Tibial artery (tissue), 4 donors: ENCODE data around the gene NT5DC1.

Experiments
- DNase-seq, 2 donors: peaks; one replicate each; pipeline ENCODE4 v3.0.0-alpha.2; 2019
- H3K27ac ChIP-seq, 2 donors: fragments of 200-600 bp; sonication (generic) in 1 of 2; 1 replicate in 1 of 2; 2 replicates in 1 of 2; pipeline ENCODE4 v1.5.1; 2018 to 2019; ENCODE audit warnings: mild to moderate bottlenecking in 1 of 2
- H3K27me3 ChIP-seq, 2 donors: fragments of 200-600 bp; sonication (generic) in 1 of 2; one replicate each; pipeline versions ENCODE4 v1.5.1 to v1.6.0; 2016 to 2019
- H3K36me3 ChIP-seq, 3 donors: fragments of 200-600 bp; sonication (generic) in 2 of 3; one replicate each; pipeline ENCODE4 v1.5.1; 2016 to 2019; ENCODE audit warnings: mild to moderate bottlenecking in 2 of 3
- H3K4me1 ChIP-seq, 4 donors: fragments of 200-600 bp; sonication (generic) in 2 of 4; 1 replicate in 3 of 4; 2 replicates in 1 of 4; pipeline ENCODE4 v1.5.1; 2016 to 2019
- H3K4me3 ChIP-seq, 2 donors: fragments of 200-600 bp; sonication (generic) in 1 of 2; 1 replicate in 1 of 2; 2 replicates in 1 of 2; pipeline ENCODE4 v1.5.1; 2018 to 2019; ENCODE audit warnings: mild to moderate bottlenecking in 2 of 2
- H3K9me3 ChIP-seq, 3 donors: fragments of 200-600 bp; sonication (generic) in 1 of 3; one replicate each; pipeline ENCODE4 v1.5.1; 2016 to 2019
- intact Hi-C: fragments of 100-400 bp; cut with DNase I; formaldehyde crosslinking; loops from one replicate; pipeline ENCODE4 v1.15.0; 2023; ENCODE audit warnings: low total_unique reads
- TF ChIP-seq, protein P1 (sequence below), 2 experiments: fragments of 200-600 bp in 1 of 2; fragments of 450-650 bp in 1 of 2; IDR thresholded peaks; one replicate each; pipeline ENCODE4 v1.5.1; 2017 to 2019; ENCODE audit warnings: antibody characterized with exemption in 2 of 2, mild to moderate bottlenecking in 1 of 2, moderate library complexity in 1 of 2

NT5DC1 gene

DNA sequence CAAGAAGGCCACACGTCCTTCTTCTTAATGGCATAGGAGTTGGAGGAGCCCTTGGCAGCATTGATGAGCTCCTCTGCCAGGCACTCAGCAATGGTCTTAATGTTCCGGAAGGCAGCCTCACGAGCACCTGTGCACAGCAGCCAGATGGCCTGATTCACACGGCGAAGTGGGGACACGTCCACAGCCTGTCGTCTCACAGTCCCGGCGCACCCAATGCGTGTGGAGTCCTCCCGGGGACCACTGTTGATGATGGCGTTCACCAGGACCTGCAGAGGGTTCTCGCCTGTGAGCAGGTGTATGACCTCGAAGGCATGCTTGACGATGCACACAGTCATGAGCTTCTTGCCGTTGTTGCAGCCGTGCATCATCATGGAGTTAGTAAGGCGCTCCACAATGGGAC is 157.9 kb downstream of the NT5DC1 start:
- peaks cover 0 to 3% (median 0%) of the 10 kb centered on the region in 3 donors for H3K9me3 ChIP-seq
- H3K27me3 ChIP-seq: no peaks in the 10 kb centered on the region
- H3K4me3 ChIP-seq: no peak overlapping the region
- no peak overlapping the region for H3K27ac ChIP-seq
- DNase-seq: no peak
- H3K4me1 ChIP-seq: peaks cover 0 to 11% (median 9%) of the 10 kb centered on the region in 4 donors
- TF ChIP-seq, protein P1, sequence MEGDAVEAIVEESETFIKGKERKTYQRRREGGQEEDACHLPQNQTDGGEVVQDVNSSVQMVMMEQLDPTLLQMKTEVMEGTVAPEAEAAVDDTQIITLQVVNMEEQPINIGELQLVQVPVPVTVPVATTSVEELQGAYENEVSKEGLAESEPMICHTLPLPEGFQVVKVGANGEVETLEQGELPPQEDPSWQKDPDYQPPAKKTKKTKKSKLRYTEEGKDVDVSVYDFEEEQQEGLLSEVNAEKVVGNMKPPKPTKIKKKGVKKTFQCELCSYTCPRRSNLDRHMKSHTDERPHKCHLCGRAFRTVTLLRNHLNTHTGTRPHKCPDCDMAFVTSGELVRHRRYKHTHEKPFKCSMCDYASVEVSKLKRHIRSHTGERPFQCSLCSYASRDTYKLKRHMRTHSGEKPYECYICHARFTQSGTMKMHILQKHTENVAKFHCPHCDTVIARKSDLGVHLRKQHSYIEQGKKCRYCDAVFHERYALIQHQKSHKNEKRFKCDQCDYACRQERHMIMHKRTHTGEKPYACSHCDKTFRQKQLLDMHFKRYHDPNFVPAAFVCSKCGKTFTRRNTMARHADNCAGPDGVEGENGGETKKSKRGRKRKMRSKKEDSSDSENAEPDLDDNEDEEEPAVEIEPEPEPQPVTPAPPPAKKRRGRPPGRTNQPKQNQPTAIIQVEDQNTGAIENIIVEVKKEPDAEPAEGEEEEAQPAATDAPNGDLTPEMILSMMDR (IDR thresholded peaks at IDR 0.05): no peak
- peaks cover 2 to 9% (median 2%) of the 10 kb centered on the region in 3 donors for H3K36me3 ChIP-seq
- intact Hi-C loops: no loop called here

- H3K36me3 ChIP-seq: peaks cover 3 to 19% (median 4%) of the 10 kb centered on the region in 3 donors
- intact Hi-C loops: no loop called here
- H3K4me1 ChIP-seq: no peaks in the 10 kb centered on the region
- no peak overlapping the region for H3K4me3 ChIP-seq
- H3K9me3 ChIP-seq: peaks cover 0 to 3% (median 0%) of the 10 kb centered on the region in 3 donors
- H3K27me3 ChIP-seq: no peaks in the 10 kb centered on the region
- TF ChIP-seq, protein P1 (IDR thresholded peaks at IDR 0.05): no peak
- no peak for DNase-seq
- H3K27ac ChIP-seq: no peak overlapping the region
Observed at GRCh38 chr6:116263353-116263752, 162.7 kb downstream of the NT5DC1 start.

- Histone ChIP-seq H3K9me3 (peaks cover 0 to 3% (median 0%) of the 10 kb centered on the region in 3 donors), H3K27ac (no peak overlapping the region), H3K36me3 (peaks cover 3 to 15% (median 4%) of the 10 kb centered on the region in 3 donors), H3K27me3 (no peaks in the 10 kb centered on the region), H3K4me1 (no peaks in the 10 kb centered on the region), H3K4me3 (no peak overlapping the region)
- peak in 1 of 2 donors; percentile 57 for DNase-seq
- intact Hi-C loops: no loop called here
- TF ChIP-seq, protein P1 (IDR thresholded peaks at IDR 0.05): no peak
Observed at GRCh38 chr6:116265041-116265829, 164.6 kb downstream of the NT5DC1 start.

DNA sequence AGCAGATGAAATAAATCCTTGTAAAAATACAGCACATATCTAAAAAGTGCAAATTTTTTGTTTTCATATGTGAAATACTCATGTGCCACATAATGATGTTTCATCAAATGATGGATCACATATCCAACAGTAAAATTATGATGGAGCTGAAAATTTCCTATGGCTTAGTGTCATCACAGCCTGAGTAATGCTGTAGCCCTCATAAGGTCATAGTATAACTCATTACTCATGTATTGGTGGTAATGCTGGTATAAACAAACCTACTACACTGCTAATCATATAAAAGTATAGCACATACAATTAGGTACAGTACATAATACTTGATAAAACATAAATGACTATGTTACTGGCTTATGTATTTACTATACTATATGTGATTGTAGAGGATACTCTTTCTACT is 166.2 kb downstream of the NT5DC1 start:
- Histone ChIP-seq H3K36me3 (peaks cover 3 to 26% (median 4%) of the 10 kb centered on the region in 3 donors), H3K27ac (no peak overlapping the region), H3K4me1 (no peaks in the 10 kb centered on the region), H3K27me3 (no peaks in the 10 kb centered on the region), H3K4me3 (no peak overlapping the region), H3K9me3 (peaks cover 0 to 3% (median 0%) of the 10 kb centered on the region in 3 donors)
- intact Hi-C loops: no loop called here
- TF ChIP-seq, protein P1 (IDR thresholded peaks at IDR 0.05): no peak
- DNase-seq: no peak

DNA sequence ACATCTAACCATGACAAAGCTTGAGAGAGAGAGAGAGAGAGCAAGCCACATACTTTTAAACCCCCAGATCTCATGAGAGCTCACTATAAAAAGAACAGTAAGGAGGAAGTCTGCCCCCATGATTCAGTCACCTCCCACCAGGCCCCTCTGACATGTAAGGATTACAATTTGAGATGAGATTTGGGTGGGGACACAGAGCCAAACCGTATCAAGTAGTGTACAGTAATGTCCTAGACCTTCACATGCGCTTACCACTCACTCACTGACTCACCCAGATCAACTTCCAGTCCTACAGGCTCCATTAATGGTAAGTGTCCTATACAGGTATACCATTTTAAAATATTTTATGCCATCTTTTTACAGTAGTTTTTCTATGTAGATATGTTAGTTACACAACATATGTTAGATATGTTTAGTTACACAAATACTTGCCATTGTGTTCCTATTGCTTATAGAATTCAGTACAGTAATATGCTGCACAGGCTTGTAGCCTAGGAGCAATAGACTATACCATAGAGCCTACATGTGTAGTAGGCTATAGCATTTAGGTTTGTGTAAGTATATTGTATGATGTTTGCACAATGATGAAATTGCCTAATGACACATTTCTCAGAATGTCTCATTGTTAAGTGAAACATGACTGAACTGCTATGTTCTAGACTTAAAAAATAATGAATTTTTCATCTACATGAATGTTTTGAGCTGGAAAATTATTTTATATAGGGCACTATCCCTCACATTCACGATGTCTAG is 167.4 kb downstream of the NT5DC1 start:
- DNase-seq: no peak
- H3K36me3 ChIP-seq: peaks cover 4 to 30% (median 6%) of the 10 kb centered on the region in 3 donors
- H3K27ac ChIP-seq: no peak overlapping the region
- intact Hi-C loops: no loop called here
- H3K4me1 ChIP-seq: no peaks in the 10 kb centered on the region
- H3K9me3 ChIP-seq: peaks cover 0 to 3% (median 0%) of the 10 kb centered on the region in 3 donors
- H3K4me3 ChIP-seq: no peak overlapping the region
- H3K27me3 ChIP-seq: no peaks in the 10 kb centered on the region
- TF ChIP-seq, protein P1 (IDR thresholded peaks at IDR 0.05): no peak
